SK-N-SH treated with all-trans-retinoic acid at 6 μM for 48 hours (cell line): Measurements from ENCODE around the gene PRMT7.

Experiments used
- ARNTL ChIP-seq: fragments of 450-650 bp; formaldehyde crosslinking; IDR thresholded peaks from 2 replicates; pipeline ENCODE4 v1.5.0; 2020; ENCODE audit warnings: low read depth, mild to moderate bottlenecking, moderate library complexity, borderline replicate concordance
- RARB ChIP-seq: fragments of 250-450 bp; sonication (Bioruptor Pico); IDR thresholded peaks from 2 replicates; pipeline ENCODE4 v1.8.0; 2021; ENCODE audit warnings: mild to moderate bottlenecking, moderate library complexity

GRCh38 chr16:68347605-68348004 lies 36.8 kb downstream of the PRMT7 start:
- TF ChIP-seq ARNTL (CRISPR knock-in tag) (no peak), RARB (CRISPR knock-in tag) (no peak)
